Spleen (tissue), 7 donors: ENCODE data around the gene KLHL5.

Experiments used
- POLR2A ChIP-seq, 3 donors: fragments of 450-650 bp; IDR thresholded peaks; one replicate each; pipeline ENCODE4 v1.5.1; 2017; ENCODE audit warnings: antibody characterized with exemption in 3 of 3, mild to moderate bottlenecking in 1 of 3
- TF ChIP-seq, protein P1 (sequence below), 11 experiments: fragments of 200-600 bp in 7 of 11; fragments of 450-650 bp in 4 of 11; sonication (generic) in 4 of 11; IDR thresholded peaks in 8 of 11; conservative IDR thresholded peaks in 3 of 11; 1 replicate in 7 of 11; 2 replicates in 4 of 11; pipeline versions ENCODE4 v1.4.0 to v1.8.0; 2016 to 2021; ENCODE audit warnings: antibody characterized with exemption in 11 of 11, inconsistent platforms in 4 of 11, mild to moderate bottlenecking in 1 of 11
- donor health status: DM: no; HTN: no; CAD: no; lungs with moderate emphysema.
- donor health status: DM: no; HTN: no; CAD: no.
- donor health status: DM: no; HTN: no; CAD: no.

GRCh38 chr4:39067451-39067850 is 5.4 kb downstream of the KLHL5 start:
- TF ChIP-seq, protein P1, sequence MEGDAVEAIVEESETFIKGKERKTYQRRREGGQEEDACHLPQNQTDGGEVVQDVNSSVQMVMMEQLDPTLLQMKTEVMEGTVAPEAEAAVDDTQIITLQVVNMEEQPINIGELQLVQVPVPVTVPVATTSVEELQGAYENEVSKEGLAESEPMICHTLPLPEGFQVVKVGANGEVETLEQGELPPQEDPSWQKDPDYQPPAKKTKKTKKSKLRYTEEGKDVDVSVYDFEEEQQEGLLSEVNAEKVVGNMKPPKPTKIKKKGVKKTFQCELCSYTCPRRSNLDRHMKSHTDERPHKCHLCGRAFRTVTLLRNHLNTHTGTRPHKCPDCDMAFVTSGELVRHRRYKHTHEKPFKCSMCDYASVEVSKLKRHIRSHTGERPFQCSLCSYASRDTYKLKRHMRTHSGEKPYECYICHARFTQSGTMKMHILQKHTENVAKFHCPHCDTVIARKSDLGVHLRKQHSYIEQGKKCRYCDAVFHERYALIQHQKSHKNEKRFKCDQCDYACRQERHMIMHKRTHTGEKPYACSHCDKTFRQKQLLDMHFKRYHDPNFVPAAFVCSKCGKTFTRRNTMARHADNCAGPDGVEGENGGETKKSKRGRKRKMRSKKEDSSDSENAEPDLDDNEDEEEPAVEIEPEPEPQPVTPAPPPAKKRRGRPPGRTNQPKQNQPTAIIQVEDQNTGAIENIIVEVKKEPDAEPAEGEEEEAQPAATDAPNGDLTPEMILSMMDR (IDR thresholded peaks at IDR 0.05 in 8 of 11, conservative IDR thresholded peaks at IDR 0.05 in 3 of 11): no peak
- no peak for TF ChIP-seq POLR2A (IDR thresholded peaks at IDR 0.05)
